Heart left ventricle (tissue), 16 donors: ENCODE data around the gene TRPV6. TPM values are rescaled to one million over a fixed set of nuclear protein-coding genes. Genes with fewer than 3 reads are reported as not detected.

Experiments
- ATAC-seq, 4 donors: fragments of 200-7000 bp; cut with Tn5 transposase; one replicate each; pipeline ENCODE4 v1.9.1; 2020 to 2022; ENCODE audit warnings: moderate library complexity in 4 of 4, mild to moderate bottlenecking in 3 of 4, moderate number of reproducible peaks in 1 of 4
- DNase-seq, 5 donors: peaks; one replicate each; pipeline ENCODE4 v3.0.0-alpha.2; 2020
- H3K27ac ChIP-seq, 12 donors: fragments of 200-600 bp; sonication (generic) in 4 of 12; one replicate each; pipeline versions ENCODE4 v1.5.0 to v1.8.0; 2016 to 2022; ENCODE audit warnings: mild to moderate bottlenecking in 2 of 12
- H3K27me3 ChIP-seq, 9 donors: fragments of 200-600 bp; sonication (generic) in 2 of 9; one replicate each; pipeline versions ENCODE4 v1.5.1 to v1.8.0; 2016 to 2022; ENCODE audit warnings: mild to moderate bottlenecking in 3 of 9
- H3K36me3 ChIP-seq, 9 donors: fragments of 200-600 bp; sonication (generic) in 2 of 9; one replicate each; pipeline versions ENCODE4 v1.5.0 to v1.8.0; 2018 to 2022; ENCODE audit warnings: mild to moderate bottlenecking in 2 of 9
- H3K4me1 ChIP-seq, 12 donors: fragments of 200-600 bp; sonication (generic) in 4 of 12; one replicate each; pipeline versions ENCODE4 v1.5.0 to v1.8.0; 2016 to 2022; ENCODE audit warnings: mild to moderate bottlenecking in 3 of 12
- H3K4me3 ChIP-seq, 12 donors: fragments of 200-600 bp; sonication (generic) in 4 of 12; one replicate each; pipeline versions ENCODE4 v1.5.0 to v1.8.0; 2017 to 2022; ENCODE audit warnings: mild to moderate bottlenecking in 9 of 12, moderate library complexity in 4 of 12
- H3K9me3 ChIP-seq, 12 donors: fragments of 200-600 bp; sonication (generic) in 4 of 12; one replicate each; pipeline versions ENCODE4 v1.5.0 to v1.8.0; 2016 to 2022; ENCODE audit warnings: mild to moderate bottlenecking in 1 of 12
- CTCF ChIP-seq, 12 donors: fragments of 200-600 bp; sonication (generic) in 4 of 12; IDR thresholded peaks; one replicate each; pipeline versions ENCODE4 v1.5.0 to v1.8.0; 2018 to 2022; ENCODE audit warnings: antibody characterized with exemption in 12 of 12, mild to moderate bottlenecking in 5 of 12
- POLR2A ChIP-seq, 2 donors: fragments of 450-650 bp; IDR thresholded peaks; one replicate each; pipeline ENCODE4 v1.6.1; 2017; ENCODE audit warnings: antibody characterized with exemption in 2 of 2, mild to moderate bottlenecking in 2 of 2, moderate library complexity in 2 of 2
- WGBS, 4 donors: extraction: QIAGEN DNeasy Blood & Tissue Kit in 2 of 4; methylation state at CpG; one replicate each; pipeline versions ENCODE4 v1.1.5 to v1.1.7; 2013 to 2018; 5-methylcytosine and 5-hydroxymethylcytosine counted together
- intact Hi-C, 10 donors: fragments of 100-400 bp; cut with DNase I; formaldehyde crosslinking; loops; one replicate each; pipeline versions ENCODE4 v1.11.1 to v1.14.2; 2022
- polyA plus RNA-seq, 2 donors: library from polyadenylated mRNA; stranded (reverse); fragments of 200-250 nt; gene quantifications; one replicate each; pipeline ENCODE4 v1.2.3, GENCODE V29; 2013
- total RNA-seq, 9 donors: library from RNA; depleted of rRNA in 2 of 9; stranded (reverse); fragments of >200 nt in 2 of 9; fragmentation: NEBNext Ultra II Directional in 3 of 9; extraction: Animal tissue kit (Norgen Biotek cat#: 25700) in 3 of 9; gene quantifications; one replicate each; pipeline versions ENCODE4 v1.1.0 to v1.2.4, GENCODE V29; 2016 to 2023
- donor health status: ischemic (EF 13 %, LVEDD 7.1; RV severe dilation, severe dysfunction).
- donor health status: healthy with polysubstance abuse.
- donor health status: DM: no; HTN: yes; CAD: no.
- donor health status: DM: no; HTN: no; CAD: no.
- donor health status: ischemic (EF 25% LVEDD 6.9; RV normal size, moderate dysfunction).
- donor health status: ischemic (EF 25% LVEDD 5.7; RV mildly dilated, moderate dysfunction).
- donor health status: healthy.
- donor health status: DM: yes; HTN: yes; CAD: no.
- donor health status: ischemic (EF 35%, LVEDD 5.7; RV mildly dilated, moderate dysfunction).
- donor health status: nonischemic (EF 11% LVEDD 7.7; RV severe dilation, severe dysfunction).
- donor health status: DM: yes; HTN: yes; CAD: no.
- donor health status: PGD.
- donor health status: ischemic (EF 29% LVEDD 5.4; RV normal size, mild dysfunction).
- donor health status: nonischemic (EF 23%, LVEDD 6.1; RV moderate dilation, normal function).

Gene TRPV6
- total and polyA plus RNA-seq, 11 donors, result 0.68 TPM; not detected in 10

GRCh38 chr7:142897691-142898090 is 12.1 kb upstream of the TRPV6 start:
- Histone ChIP-seq H3K36me3 (no peaks in the 10 kb centered on the region), H3K27me3 (peaks cover 0 to 27% (median 0%) of the 10 kb centered on the region in 9 donors), H3K4me3 (no peak overlapping the region), H3K4me1 (no peaks in the 10 kb centered on the region), H3K9me3 (no peaks in the 10 kb centered on the region), H3K27ac (no peak overlapping the region)
- 81 to 87% (median 85%) methylated on average over 7 of the region's 7 CpGs for WGBS, 4 donors
- ATAC-seq, result no peak
- intact Hi-C loops, result no loop called here
- DNase-seq, result no peak
- TF ChIP-seq CTCF (IDR thresholded peaks at IDR 0.05), result no peak
- no peak for TF ChIP-seq POLR2A (IDR thresholded peaks at IDR 0.05)

GRCh38 chr7:142896741-142897379 is 11.3 kb upstream of the TRPV6 start:
- Histone ChIP-seq H3K27me3 (peaks cover 0 to 27% (median 0%) of the 10 kb centered on the region in 9 donors), H3K36me3 (no peaks in the 10 kb centered on the region), H3K9me3 (no peaks in the 10 kb centered on the region), H3K4me1 (no peaks in the 10 kb centered on the region), H3K4me3 (no peak overlapping the region), H3K27ac (no peak overlapping the region)
- ATAC-seq (no peak), DNase-seq (peak in 1 of 5 donors; percentile 2)
- intact Hi-C loops, result no loop called here
- 78 to 89% (median 84%) methylated on average over 3 of the region's 3 CpGs for WGBS, 4 donors
- TF ChIP-seq CTCF (IDR thresholded peaks at IDR 0.05) (no peak), POLR2A (IDR thresholded peaks at IDR 0.05) (no peak)

GRCh38 chr7:142896151-142896550 is 10.6 kb upstream of the TRPV6 start:
- WGBS, 4 donors, result 77 to 86% (median 82%) methylated on average over 3 of the region's 3 CpGs
- peaks cover 0 to 27% (median 0%) of the 10 kb centered on the region in 9 donors for H3K27me3 ChIP-seq
- DNase-seq (peak in 1 of 5 donors; percentile 2), ATAC-seq (no peak)
- TF ChIP-seq CTCF (IDR thresholded peaks at IDR 0.05) (no peak), POLR2A (IDR thresholded peaks at IDR 0.05) (no peak)
- H3K4me1 ChIP-seq, result no peaks in the 10 kb centered on the region
- no peak overlapping the region for H3K4me3 ChIP-seq
- no peaks in the 10 kb centered on the region for H3K9me3 ChIP-seq
- H3K27ac ChIP-seq, result no peak overlapping the region
- intact Hi-C loops, result no loop called here
- H3K36me3 ChIP-seq, result no peaks in the 10 kb centered on the region

GRCh38 chr7:142894985-142895593 is 9.5 kb upstream of the TRPV6 start:
- no peak for TF ChIP-seq POLR2A (IDR thresholded peaks at IDR 0.05)
- TF ChIP-seq CTCF (IDR thresholded peaks at IDR 0.05), result no peak
- intact Hi-C loops, result no loop called here
- H3K36me3 ChIP-seq, result no peaks in the 10 kb centered on the region
- no peaks in the 10 kb centered on the region for H3K4me1 ChIP-seq
- no peak overlapping the region for H3K4me3 ChIP-seq
- H3K9me3 ChIP-seq, result no peaks in the 10 kb centered on the region
- H3K27me3 ChIP-seq, result peaks cover 0 to 27% (median 0%) of the 10 kb centered on the region in 9 donors
- DNase-seq (peak in 1 of 5 donors; percentile 5), ATAC-seq (no peak)
- no peak overlapping the region for H3K27ac ChIP-seq
- WGBS, 4 donors, result 60 to 69% (median 65%) methylated on average over 6 of the region's 6 CpGs
